Measurements from ENCODE around the gene QRSL1. TPM values are rescaled to one million over a fixed set of nuclear protein-coding genes. Genes with fewer than 3 reads are reported as not detected.

QRSL1 gene
- total and polyA plus RNA-seq, 2 experiments from 2014 or later = 18.4 to 19.3 TPM

DNA sequence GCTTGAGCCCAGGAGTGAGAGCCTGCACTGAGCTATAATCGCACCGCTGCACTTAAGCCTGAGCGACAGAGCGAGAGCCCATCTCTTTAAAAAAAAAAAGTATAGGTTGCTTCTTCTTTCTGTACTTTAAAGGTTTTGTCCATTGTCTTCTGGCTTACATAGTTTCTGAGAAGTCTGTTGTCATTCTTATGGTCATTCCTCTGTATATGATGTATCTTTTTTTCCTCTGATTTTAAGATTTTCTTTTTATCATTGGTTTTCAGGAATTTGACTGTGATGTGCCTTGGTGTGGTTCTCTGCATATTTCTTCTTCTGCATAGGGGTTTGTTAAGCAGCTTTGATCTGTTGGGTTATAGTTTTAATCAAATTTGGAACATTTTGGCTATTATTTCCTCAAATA is 29.1 kb downstream of the QRSL1 start (continued):
- TF ChIP-seq, protein P1, sequence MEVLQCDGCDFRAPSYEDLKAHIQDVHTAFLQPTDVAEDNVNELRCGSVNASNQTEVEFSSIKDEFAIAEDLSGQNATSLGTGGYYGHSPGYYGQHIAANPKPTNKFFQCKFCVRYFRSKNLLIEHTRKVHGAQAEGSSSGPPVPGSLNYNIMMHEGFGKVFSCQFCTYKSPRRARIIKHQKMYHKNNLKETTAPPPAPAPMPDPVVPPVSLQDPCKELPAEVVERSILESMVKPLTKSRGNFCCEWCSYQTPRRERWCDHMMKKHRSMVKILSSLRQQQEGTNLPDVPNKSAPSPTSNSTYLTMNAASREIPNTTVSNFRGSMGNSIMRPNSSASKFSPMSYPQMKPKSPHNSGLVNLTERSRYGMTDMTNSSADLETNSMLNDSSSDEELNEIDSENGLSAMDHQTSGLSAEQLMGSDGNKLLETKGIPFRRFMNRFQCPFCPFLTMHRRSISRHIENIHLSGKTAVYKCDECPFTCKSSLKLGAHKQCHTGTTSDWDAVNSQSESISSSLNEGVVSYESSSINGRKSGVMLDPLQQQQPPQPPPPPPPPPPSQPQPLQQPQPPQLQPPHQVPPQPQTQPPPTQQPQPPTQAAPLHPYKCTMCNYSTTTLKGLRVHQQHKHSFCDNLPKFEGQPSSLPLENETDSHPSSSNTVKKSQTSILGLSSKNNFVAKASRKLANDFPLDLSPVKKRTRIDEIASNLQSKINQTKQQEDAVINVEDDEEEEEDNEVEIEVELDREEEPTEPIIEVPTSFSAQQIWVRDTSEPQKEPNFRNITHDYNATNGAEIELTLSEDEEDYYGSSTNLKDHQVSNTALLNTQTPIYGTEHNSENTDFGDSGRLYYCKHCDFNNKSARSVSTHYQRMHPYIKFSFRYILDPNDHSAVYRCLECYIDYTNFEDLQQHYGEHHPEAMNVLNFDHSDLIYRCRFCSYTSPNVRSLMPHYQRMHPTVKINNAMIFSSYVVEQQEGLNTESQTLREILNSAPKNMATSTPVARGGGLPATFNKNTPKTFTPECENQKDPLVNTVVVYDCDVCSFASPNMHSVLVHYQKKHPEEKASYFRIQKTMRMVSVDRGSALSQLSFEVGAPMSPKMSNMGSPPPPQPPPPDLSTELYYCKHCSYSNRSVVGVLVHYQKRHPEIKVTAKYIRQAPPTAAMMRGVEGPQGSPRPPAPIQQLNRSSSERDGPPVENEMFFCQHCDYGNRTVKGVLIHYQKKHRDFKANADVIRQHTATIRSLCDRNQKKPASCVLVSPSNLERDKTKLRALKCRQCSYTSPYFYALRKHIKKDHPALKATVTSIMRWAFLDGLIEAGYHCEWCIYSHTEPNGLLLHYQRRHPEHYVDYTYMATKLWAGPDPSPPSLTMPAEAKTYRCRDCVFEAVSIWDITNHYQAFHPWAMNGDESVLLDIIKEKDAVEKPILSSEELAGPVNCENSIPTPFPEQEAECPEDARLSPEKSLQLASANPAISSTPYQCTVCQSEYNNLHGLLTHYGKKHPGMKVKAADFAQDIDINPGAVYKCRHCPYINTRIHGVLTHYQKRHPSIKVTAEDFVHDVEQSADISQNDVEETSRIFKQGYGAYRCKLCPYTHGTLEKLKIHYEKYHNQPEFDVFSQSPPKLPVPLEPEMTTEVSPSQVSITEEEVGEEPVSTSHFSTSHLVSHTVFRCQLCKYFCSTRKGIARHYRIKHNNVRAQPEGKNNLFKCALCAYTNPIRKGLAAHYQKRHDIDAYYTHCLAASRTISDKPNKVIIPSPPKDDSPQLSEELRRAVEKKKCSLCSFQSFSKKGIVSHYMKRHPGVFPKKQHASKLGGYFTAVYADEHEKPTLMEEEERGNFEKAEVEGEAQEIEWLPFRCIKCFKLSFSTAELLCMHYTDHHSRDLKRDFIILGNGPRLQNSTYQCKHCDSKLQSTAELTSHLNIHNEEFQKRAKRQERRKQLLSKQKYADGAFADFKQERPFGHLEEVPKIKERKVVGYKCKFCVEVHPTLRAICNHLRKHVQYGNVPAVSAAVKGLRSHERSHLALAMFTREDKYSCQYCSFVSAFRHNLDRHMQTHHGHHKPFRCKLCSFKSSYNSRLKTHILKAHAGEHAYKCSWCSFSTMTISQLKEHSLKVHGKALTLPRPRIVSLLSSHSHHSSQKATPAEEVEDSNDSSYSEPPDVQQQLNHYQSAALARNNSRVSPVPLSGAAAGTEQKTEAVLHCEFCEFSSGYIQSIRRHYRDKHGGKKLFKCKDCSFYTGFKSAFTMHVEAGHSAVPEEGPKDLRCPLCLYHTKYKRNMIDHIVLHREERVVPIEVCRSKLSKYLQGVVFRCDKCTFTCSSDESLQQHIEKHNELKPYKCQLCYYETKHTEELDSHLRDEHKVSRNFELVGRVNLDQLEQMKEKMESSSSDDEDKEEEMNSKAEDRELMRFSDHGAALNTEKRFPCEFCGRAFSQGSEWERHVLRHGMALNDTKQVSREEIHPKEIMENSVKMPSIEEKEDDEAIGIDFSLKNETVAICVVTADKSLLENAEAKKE (CRISPR knock-in tag; IDR thresholded peaks at IDR 0.05) = no peak
- no peak for TF ChIP-seq EZH2 (IDR thresholded peaks at IDR 0.05; ENCODE audit: low read depth, unreplicated experiment)

DNA sequence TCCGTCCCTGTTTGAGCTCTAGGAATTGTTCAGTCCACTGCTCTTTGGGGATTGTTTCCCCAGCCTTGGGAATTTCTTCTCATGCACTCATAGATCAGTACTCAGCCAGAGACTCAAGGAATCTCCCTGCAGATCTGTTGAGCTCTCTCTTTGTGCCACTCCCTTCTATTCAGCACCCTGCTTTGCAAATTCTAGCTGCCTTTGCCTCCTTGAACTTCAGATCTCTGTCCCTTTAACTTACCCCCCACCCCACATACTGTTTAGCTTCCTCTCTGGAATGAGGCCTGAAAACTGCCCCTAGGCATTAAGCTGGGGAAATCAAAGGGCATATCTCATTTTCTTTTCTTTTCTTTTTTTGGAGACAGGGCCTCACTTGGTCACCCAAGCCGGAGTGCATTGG is 30.5 kb downstream of the QRSL1 start:
- ATAC-seq = peak; percentile 93
- H3K4me2 ChIP-seq = peak overlapping the region; percentile 11; the same call in 1 of the 2 replicates
- H4K20me1 ChIP-seq (replicated peaks; ENCODE audit: insufficient read depth) = no peaks in the 10 kb centered on the region
- TF ChIP-seq EZH2 (IDR thresholded peaks at IDR 0.05; ENCODE audit: low read depth, unreplicated experiment) = no peak
- no peak for TF ChIP-seq ZNF114 (CRISPR knock-in tag; IDR thresholded peaks at IDR 0.05)
- TF ChIP-seq, protein P1 (CRISPR knock-in tag; IDR thresholded peaks at IDR 0.05) = no peak
- TF ChIP-seq, protein P2, sequence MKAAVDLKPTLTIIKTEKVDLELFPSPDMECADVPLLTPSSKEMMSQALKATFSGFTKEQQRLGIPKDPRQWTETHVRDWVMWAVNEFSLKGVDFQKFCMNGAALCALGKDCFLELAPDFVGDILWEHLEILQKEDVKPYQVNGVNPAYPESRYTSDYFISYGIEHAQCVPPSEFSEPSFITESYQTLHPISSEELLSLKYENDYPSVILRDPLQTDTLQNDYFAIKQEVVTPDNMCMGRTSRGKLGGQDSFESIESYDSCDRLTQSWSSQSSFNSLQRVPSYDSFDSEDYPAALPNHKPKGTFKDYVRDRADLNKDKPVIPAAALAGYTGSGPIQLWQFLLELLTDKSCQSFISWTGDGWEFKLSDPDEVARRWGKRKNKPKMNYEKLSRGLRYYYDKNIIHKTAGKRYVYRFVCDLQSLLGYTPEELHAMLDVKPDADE (IDR thresholded peaks at IDR 0.05) = no peak

More for the DNA sequence above, 30.5 kb downstream of the QRSL1 start:
- H3K9me3 Mint-ChIP-seq = peaks cover 19% of the 10 kb centered on the region
- no peak overlapping the region for H2AFZ ChIP-seq
- no peak overlapping the region; the same call in 2 of the 3 replicates for H3K4me3 Mint-ChIP-seq
- peak; percentile 50 for DNase-seq (ENCODE audit: low spot score)
- H3K9me2 ChIP-seq (ENCODE audit: insufficient read depth) = no peaks in the 10 kb centered on the region
- no peak overlapping the region for H3K4me3 ChIP-seq
- H3K27me3 ChIP-seq (ENCODE audit: insufficient read depth) = no peaks in the 10 kb centered on the region
- H3K36me3 Mint-ChIP-seq (ENCODE audit: low read depth) = peaks cover 86% of the 10 kb centered on the region
- peaks cover 18% of the 10 kb centered on the region; the same call in 1 of the 2 replicates for H3K4me1 ChIP-seq (ENCODE audit: insufficient read depth)
- no peaks in the 10 kb centered on the region for H3K79me2 ChIP-seq (replicated peaks; ENCODE audit: insufficient read depth)
- H3F3A ChIP-seq (replicated peaks; ENCODE audit: low read depth) = no peaks in the 10 kb centered on the region
- peak overlapping the region; percentile 82 for H3K27ac Mint-ChIP-seq
- H3K36me3 ChIP-seq (ENCODE audit: insufficient read depth) = peaks cover 14% of the 10 kb centered on the region
- H3K27me3 Mint-ChIP-seq (ENCODE audit: insufficient read depth, low read depth, poor library complexity) = no peaks in the 10 kb centered on the region
- H3K27ac ChIP-seq (ENCODE audit: low read depth) = peak overlapping the region; percentile 35; the same call in 1 of the 2 replicates
- H3K4me1 Mint-ChIP-seq = peaks cover 19% of the 10 kb centered on the region; the same call in 2 of the 3 replicates
